PC-9 (cell line): Measurements from ENCODE around the gene LSG1.

ENCODE experiments used
- EZH2 ChIP-seq: fragments of 200-600 bp; sonication (generic); IDR thresholded peaks from 2 replicates; pipeline ENCODE4 v1.8.0; 2017; ENCODE audit warnings: antibody characterized with exemption, low read depth
- TF ChIP-seq, protein P1 (sequence below): fragments of 200-600 bp; sonication (generic); conservative IDR thresholded peaks from 2 replicates; pipeline ENCODE4 v1.6.1; 2017; ENCODE audit warnings: mixed run types, antibody characterized with exemption, mild to moderate bottlenecking, moderate library complexity

DNA sequence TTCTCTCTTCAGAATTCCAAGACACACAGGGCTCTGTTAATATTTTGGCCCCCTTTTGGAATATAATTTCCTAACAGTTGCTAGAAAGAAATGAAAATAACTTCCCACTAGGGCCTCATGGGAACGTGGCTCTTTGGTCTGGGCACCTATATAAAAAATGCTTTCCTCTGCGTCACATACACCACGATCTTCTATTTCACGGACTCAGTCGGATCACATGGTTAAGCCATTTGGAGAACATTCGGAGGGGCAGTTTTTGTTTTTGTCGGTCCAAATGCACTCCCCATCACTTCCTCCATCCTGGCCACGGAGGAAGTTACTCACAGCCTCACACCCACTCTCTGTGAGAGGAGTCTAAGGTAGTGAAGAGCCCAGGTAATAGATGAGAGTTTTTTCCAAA, 59.8 kb downstream of the LSG1 start:
- TF ChIP-seq, protein P1, sequence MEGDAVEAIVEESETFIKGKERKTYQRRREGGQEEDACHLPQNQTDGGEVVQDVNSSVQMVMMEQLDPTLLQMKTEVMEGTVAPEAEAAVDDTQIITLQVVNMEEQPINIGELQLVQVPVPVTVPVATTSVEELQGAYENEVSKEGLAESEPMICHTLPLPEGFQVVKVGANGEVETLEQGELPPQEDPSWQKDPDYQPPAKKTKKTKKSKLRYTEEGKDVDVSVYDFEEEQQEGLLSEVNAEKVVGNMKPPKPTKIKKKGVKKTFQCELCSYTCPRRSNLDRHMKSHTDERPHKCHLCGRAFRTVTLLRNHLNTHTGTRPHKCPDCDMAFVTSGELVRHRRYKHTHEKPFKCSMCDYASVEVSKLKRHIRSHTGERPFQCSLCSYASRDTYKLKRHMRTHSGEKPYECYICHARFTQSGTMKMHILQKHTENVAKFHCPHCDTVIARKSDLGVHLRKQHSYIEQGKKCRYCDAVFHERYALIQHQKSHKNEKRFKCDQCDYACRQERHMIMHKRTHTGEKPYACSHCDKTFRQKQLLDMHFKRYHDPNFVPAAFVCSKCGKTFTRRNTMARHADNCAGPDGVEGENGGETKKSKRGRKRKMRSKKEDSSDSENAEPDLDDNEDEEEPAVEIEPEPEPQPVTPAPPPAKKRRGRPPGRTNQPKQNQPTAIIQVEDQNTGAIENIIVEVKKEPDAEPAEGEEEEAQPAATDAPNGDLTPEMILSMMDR: no peak
- TF ChIP-seq EZH2: no peak
